ENCODE results near the gene PMS2.
"Not testable (repeated sequence)": the region's sequence is repeated elsewhere in the genome, so short reads cannot be mapped to it uniquely, and the experiment has no call there.

PMS2 gene

DNA sequence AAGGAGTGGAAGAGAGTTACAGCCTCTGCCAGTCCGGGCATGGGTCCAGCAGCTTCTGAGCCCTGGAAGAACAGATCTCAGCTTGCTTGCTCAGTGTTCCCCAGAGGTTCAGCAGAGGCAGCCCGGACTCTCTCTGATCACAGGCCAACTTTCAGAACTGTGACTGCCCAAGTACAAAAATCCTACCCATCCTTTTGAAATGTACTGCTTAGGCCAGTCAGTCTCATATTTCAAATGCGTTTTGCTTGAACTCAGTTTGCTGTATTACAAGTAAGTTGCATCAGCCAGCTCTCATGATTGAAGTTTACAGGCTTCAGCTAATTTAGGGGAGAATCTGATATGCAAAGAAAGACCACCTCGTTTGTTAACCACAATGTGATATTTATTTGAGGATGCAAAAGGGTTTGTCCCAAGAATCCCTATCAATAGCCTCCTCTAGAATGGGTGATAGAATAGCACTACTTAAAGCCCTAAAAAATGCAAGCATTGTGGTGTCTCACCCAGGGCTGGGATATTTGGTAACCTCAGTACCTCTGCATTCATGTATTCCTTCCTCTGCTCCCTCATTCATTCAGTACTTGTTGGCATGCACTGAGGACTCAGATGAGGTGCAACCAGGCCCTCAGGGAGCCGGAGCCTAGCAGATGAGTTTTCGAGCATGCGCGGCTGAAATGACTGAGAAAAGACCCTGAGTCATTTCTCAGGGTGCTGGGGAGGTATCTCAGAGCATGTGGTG lies 7.2 kb upstream of the PMS2 start:
- peak; percentile 60 for DNase-seq (ENCODE audit: low spot score)

DNA sequence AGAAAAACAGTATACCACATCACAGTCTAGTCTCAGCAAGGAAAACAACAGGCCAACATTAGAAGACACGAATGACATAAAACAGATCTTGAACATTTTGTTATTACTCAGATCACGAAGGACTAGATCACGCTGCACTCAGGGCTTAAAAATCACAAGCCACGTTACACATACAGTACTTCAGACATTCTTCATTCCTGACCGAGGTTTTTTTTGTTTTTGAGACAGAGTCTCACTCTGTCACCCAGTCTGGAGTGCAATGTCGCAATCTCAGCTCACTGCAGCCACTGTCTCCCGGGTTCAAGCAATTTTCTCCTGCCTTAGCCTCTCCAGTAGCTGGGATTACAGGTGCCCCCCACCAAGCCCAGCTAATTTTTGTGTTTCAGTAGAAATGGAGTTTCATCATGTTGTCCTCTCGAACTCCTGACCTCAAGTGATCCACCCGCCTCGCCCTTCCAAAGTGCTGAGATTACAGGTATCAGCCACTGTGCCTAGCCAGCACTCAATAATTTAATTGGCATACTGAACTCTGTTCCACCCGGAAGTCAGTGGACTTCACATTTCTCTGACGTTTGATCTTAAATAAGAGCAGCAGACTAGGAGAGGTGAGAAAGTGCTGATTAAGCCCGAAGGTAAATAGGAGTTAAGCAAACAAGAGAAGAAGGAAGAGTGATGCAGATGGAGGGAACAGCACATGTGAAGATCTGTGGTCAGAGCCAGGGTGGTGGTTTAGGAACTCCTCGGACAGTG lies 3.7 kb upstream of the PMS2 start:
- DNase-seq (ENCODE audit: low spot score) = no peak

DNA sequence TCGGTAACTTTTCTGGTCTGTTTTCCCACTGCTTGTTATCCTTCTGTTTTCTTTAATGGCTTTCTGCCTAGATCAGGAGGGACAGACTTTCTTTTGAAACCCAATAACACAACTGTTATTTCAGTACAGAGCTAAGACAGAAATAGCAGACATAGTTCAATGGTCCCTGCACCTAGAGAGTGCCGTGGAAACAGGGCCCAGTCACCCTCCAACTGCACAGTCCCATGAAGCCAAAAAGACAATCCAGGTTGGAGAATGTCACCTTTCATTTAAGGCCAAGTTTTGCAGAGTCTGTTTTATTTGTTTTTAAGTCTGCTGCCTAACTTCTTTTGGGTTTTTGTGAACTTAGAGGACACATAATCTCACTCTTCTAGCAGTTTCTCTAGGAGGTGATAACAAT lies 2.7 kb upstream of the PMS2 start:
- no peak for DNase-seq (ENCODE audit: low spot score)

- not testable (repeated sequence) for DNase-seq (ENCODE audit: low spot score)
Observed at GRCh38 chr7:6010370-6010769, 1.5 kb upstream of the PMS2 start.

- DNase-seq (ENCODE audit: low spot score) = not testable (repeated sequence)
Observed at GRCh38 chr7:6007835-6008590, 836 bp downstream of the PMS2 start.

DNA sequence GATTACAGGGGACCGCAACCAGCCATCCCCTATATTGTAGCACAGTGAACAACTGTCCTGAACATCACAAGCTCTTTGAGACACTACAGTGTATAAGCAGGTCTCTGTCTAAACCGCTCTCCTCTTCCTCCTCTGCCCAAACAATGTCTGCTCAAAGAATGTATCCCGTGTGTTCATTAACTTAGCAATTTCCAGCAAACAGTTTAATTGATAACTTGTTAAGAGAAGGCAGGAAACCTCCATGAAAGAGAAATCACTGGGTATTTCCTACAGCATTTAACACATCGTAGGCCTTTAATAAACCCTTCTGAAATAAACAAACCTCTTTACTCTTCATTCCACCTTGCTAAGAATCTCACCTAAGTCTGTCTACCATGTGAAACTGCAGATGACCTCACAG lies 1.5 kb downstream of the PMS2 start:
- DNase-seq (ENCODE audit: low spot score) = no peak

- DNase-seq (ENCODE audit: low spot score) = peak; percentile 52
Observed at GRCh38 chr7:5997210-5997808, 11.5 kb downstream of the PMS2 start.

- not testable (repeated sequence) for DNase-seq (ENCODE audit: low spot score)
Observed at GRCh38 chr7:5987061-5987460, 21.8 kb downstream of the PMS2 start.

DNA sequence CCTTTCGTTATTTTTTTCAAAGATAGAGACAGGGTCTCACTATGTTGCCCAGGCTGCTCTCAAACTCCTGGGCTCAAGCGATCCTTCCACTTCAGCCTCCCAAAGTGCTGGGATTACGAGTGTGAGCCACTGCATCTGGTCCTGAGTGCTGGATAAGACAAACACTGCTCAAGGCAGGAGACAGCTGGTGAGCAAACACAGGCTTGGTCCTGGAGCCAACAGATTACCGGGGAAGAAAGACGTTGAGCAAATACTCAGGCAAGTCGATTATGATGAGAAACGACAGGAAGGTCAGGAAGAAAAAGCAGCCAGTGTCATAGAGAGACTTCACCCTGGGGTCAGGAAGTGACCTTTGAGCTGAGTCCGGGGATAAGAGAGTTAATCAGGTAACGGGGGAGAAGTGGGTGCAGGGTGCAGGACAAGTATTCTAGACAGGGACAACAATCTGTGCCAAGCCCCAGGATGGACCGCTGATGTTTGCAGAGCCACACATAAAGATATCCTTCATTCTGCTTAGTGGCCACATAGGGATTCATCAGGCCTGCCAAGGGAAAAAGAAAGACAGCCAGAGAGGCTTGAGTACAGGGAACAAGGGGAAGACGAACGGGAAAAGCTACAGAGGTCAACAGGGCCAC lies 29.1 kb downstream of the PMS2 start:
- not testable (repeated sequence) for DNase-seq (ENCODE audit: low spot score)

DNA sequence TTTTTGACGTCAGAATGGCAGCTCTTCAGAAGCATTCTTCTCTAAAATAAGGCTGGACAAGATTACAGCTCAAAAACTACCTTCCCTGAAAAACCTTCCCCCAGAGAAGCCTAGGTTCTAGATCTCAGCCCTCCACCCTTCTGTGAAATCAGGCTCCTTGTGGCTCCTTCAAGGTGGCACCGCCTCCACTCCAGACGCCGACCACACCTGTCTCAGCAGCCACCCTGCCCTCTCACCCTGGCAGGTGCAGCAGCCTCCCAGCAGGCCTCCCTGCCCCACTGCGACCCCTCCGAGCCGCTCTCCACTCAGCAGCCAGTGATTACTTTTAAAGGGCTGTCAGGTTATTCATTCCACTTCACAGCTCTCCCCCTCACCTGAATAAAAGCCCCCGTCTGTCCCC lies 35.3 kb downstream of the PMS2 start:
- DNase-seq (ENCODE audit: low spot score) = not testable (repeated sequence)

- not testable (repeated sequence) for DNase-seq (ENCODE audit: low spot score)
Observed at GRCh38 chr7:5970347-5970911, 38.4 kb downstream of the PMS2 start, which contains the start of gene RSPH10B. Gene RSPH10B (minus strand): TSS chr7:5970689. CDS start chr7:5967116, 3,573 bp downstream.

DNA sequence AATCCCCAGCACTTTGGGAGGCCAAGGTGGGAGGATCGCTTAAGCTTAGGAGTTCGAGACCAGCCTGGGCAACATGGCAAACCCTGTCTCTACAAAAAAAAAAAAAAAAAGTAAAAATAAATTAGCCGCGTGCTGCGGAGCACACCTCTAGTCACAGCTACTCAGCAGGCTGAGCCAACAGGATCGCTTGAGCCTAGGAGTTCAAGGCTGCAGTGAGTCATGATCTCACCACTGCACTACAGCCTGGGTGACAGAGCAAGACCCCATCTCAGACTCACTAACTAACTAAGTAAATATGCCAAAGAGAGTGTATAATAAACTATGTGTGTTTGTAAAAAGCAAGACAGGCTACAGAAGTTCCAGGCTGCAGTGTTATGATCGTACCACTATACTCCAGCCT lies 45.0 kb downstream of the PMS2 start:
- not testable (repeated sequence) for DNase-seq (ENCODE audit: low spot score)

DNA sequence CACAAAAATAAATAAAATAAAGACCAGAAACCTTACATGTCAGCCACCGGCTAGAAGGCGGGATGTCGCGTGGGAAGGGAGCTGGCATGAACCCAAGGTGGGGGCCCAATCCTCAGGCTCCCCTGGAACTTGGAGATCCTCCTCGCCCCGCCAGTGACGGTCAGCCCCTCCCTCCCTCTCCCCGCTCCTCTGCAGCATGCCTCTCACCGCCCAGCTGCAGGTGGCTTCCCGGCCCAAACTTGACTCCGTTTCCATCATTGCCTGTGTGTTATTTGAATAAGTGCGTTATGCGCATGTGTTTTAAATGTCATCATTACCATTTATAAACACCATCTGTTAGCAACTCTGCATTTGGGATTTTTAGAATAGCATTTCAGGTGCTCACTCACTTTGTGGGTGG lies 45.6 kb downstream of the PMS2 start:
- DNase-seq (ENCODE audit: low spot score) = not testable (repeated sequence)

DNA sequence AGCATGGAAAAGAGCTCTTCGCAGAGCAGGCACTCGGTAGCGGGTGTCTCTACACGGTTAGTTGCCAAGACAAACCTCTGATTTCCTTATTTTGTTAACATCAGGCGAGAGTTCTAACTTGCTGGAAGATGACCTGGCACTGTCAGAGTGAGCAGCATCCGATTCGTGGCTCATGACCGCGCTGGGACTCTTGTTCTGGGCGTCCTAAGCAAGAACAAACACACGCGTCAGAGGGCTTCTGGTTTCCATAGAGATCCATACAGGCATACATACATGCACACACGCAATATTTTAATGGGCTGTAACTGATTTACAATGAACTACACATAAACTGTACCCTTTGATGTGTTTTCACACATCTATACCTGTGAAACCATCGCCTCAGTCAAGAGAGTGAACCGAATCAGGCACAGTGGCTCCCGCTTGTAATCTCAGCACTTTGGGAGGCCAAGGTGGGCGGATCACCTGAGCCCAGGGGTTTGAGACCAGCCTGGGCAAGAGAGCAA lies 73.9 kb downstream of the PMS2 start:
- DNase-seq (ENCODE audit: low spot score) = not testable (repeated sequence)

GRCh38 chr7:5931905-5932644 lies 76.8 kb downstream of the PMS2 start:
- DNase-seq (ENCODE audit: low spot score) = not testable (repeated sequence)

GRCh38 chr7:5931250-5931649 lies 77.6 kb downstream of the PMS2 start:
- not testable (repeated sequence) for DNase-seq (ENCODE audit: low spot score)

- not testable (repeated sequence) for DNase-seq (ENCODE audit: low spot score)
Observed at GRCh38 chr7:5930290-5930689, 78.6 kb downstream of the PMS2 start.

- DNase-seq (ENCODE audit: low spot score) = not testable (repeated sequence)
Observed at GRCh38 chr7:5926263-5926870, 82.5 kb downstream of the PMS2 start.

DNA sequence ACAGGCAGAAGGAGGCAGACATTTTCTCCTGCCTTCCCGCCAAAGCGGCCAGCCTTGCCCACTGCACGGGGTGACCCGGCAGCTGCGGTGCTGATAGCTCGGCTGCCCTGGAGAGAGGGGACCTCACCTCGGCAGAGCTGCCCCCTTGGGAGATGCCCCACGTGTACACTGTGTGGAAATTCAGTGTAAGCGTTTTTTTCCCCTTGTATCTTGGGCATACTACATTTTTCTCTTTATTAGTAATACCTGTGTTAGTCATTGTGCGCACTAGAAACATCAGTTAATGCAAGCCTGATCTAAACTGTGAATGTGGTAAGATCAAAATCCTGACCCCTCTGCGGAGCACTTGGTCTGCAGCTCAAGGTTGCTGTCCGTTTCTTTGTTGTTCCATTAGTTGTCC lies 84.2 kb downstream of the PMS2 start:
- not testable (repeated sequence) for DNase-seq (ENCODE audit: low spot score)

- DNase-seq (ENCODE audit: low spot score) = not testable (repeated sequence)
Observed at GRCh38 chr7:5924180-5924579, 84.7 kb downstream of the PMS2 start.

Measured in LoVo (cell line).